Left ventricle myocardium inferior (tissue), 1 donor: ENCODE measurements around the gene LRMDA. TPM values are rescaled to one million over a fixed set of nuclear protein-coding genes. Genes with fewer than 3 reads are reported as not detected.
A peak's percentile ranks its signal among the peaks of the same experiment; 100 is the strongest.

Source experiments
- DNase-seq: peaks from one replicate; pipeline ENCODE4 v3.0.0-alpha.2; 2020
- H3K27ac ChIP-seq: fragments of 200-600 bp; replicated peaks from 2 replicates; pipeline ENCODE4 v1.8.0; 2021
- H3K27me3 ChIP-seq: fragments of 200-600 bp; 2 replicates; pipeline ENCODE4 v1.8.0; 2021; ENCODE audit warnings: low read depth
- H3K36me3 ChIP-seq: fragments of 200-600 bp; 2 replicates; pipeline ENCODE4 v1.8.0; 2021
- H3K4me1 ChIP-seq: fragments of 200-600 bp; 2 replicates; pipeline ENCODE4 v1.8.0; 2021
- H3K4me3 ChIP-seq: fragments of 200-600 bp; 2 replicates; pipeline ENCODE4 v1.8.0; 2021; ENCODE audit warnings: mild to moderate bottlenecking, moderate library complexity
- H3K9me3 ChIP-seq: fragments of 200-600 bp; replicated peaks from 2 replicates; pipeline ENCODE4 v1.8.0; 2021
- CTCF ChIP-seq: fragments of 200-600 bp; IDR thresholded peaks from 2 replicates; pipeline ENCODE4 v1.8.0; 2021; ENCODE audit warnings: antibody characterized with exemption, mild to moderate bottlenecking, borderline replicate concordance
- intact Hi-C: fragments of 100-400 bp; cut with micrococcal nuclease; formaldehyde crosslinking; loops from one replicate; pipeline ENCODE4 v1.11.0; 2022
- total RNA-seq: library from RNA; stranded (reverse); fragmentation: NEBNext Ultra II Directional; extraction: Animal tissue kit (Norgen Biotek cat#: 25700); gene quantifications from one replicate; pipeline ENCODE4 v1.2.1, GENCODE V29; 2021
- donor health status: DM: no; HTN: yes; CAD: no; lungs with severe emphysema.

Gene LRMDA
- total RNA-seq, 1 donor from 2014 or later = 18.7 TPM

- Histone ChIP-seq H3K27ac (no peak overlapping the region), H3K36me3 (no peaks in the 10 kb centered on the region), H3K4me1 (peaks cover 12% of the 10 kb centered on the region), H3K9me3 (no peaks in the 10 kb centered on the region), H3K27me3 (no peaks in the 10 kb centered on the region), H3K4me3 (no peak overlapping the region)
- DNase-seq = no peak
- TF ChIP-seq CTCF = no peak
- intact Hi-C loops = no loop called here
These were observed 474.1 kb downstream of the LRMDA start for GRCh38 chr10:75905490-75905889.

GRCh38 chr10:75910032-75910431 is 478.6 kb downstream of the LRMDA start:
- intact Hi-C loops = loop anchor here (10.0 kb wide), 1 partner anchor 505 kb away; the partner anchor contains the start of gene ZNF503
- peaks cover under 1% of the 10 kb centered on the region for H3K4me1 ChIP-seq
- no peaks in the 10 kb centered on the region for H3K27me3 ChIP-seq
- TF ChIP-seq CTCF = peak; percentile 68
- no peak overlapping the region for H3K27ac ChIP-seq
- no peak for DNase-seq
- no peaks in the 10 kb centered on the region for H3K36me3 ChIP-seq
- no peaks in the 10 kb centered on the region for H3K9me3 ChIP-seq
- H3K4me3 ChIP-seq = no peak overlapping the region

GRCh38 chr10:75911426-75911825 is 480.0 kb downstream of the LRMDA start:
- H3K4me3 ChIP-seq = no peak overlapping the region
- no peaks in the 10 kb centered on the region for H3K4me1 ChIP-seq
- H3K9me3 ChIP-seq = no peaks in the 10 kb centered on the region
- H3K36me3 ChIP-seq = no peaks in the 10 kb centered on the region
- H3K27ac ChIP-seq = no peak overlapping the region
- no peak for TF ChIP-seq CTCF
- intact Hi-C loops = loop anchor here (10.0 kb wide), 1 partner anchor 507 kb away; the partner anchor contains the start of gene ZNF503
- DNase-seq = no peak
- no peaks in the 10 kb centered on the region for H3K27me3 ChIP-seq

GRCh38 chr10:75916906-75917305 is 485.5 kb downstream of the LRMDA start:
- Histone ChIP-seq H3K4me3 (no peak overlapping the region), H3K9me3 (no peaks in the 10 kb centered on the region), H3K27ac (no peak overlapping the region), H3K27me3 (no peaks in the 10 kb centered on the region), H3K36me3 (no peaks in the 10 kb centered on the region), H3K4me1 (peaks cover 18% of the 10 kb centered on the region)
- no peak for TF ChIP-seq CTCF
- intact Hi-C loops = loop anchor here (10.0 kb wide), 1 partner anchor 512 kb away; the partner anchor contains the start of gene ZNF503
- no peak for DNase-seq

GRCh38 chr10:75919913-75920312 is 488.5 kb downstream of the LRMDA start:
- H3K9me3 ChIP-seq = no peaks in the 10 kb centered on the region
- H3K4me1 ChIP-seq = peaks cover 18% of the 10 kb centered on the region
- intact Hi-C loops = loop anchor here (10.0 kb wide), 1 partner anchor 515 kb away; the partner anchor contains the start of gene ZNF503
- H3K36me3 ChIP-seq = no peaks in the 10 kb centered on the region
- no peak for DNase-seq
- no peak for TF ChIP-seq CTCF
- H3K4me3 ChIP-seq = no peak overlapping the region
- peak overlapping the region; percentile 52 for H3K27ac ChIP-seq
- H3K27me3 ChIP-seq = no peaks in the 10 kb centered on the region

- Histone ChIP-seq H3K27me3 (no peaks in the 10 kb centered on the region), H3K4me1 (peaks cover 18% of the 10 kb centered on the region), H3K27ac (no peak overlapping the region), H3K36me3 (no peaks in the 10 kb centered on the region), H3K4me3 (no peak overlapping the region), H3K9me3 (no peaks in the 10 kb centered on the region)
- intact Hi-C loops = no loop called here
- TF ChIP-seq CTCF = peak; percentile 40
- no peak for DNase-seq
These were observed 491.0 kb downstream of the LRMDA start for GRCh38 chr10:75922435-75922834.
